HepG2 (cell line): ENCODE results near the gene SYCP2L. TPM values are rescaled to one million over a fixed set of nuclear protein-coding genes. Genes with fewer than 3 reads are reported as not detected.
A peak's percentile ranks its signal among the peaks of the same experiment; 100 is the strongest.

ENCODE experiments used
- AHR ChIP-seq: IDR thresholded peaks from 2 replicates; pipeline ENCODE4 v1.6.1; 2018; ENCODE audit warnings: missing genetic modification reagents, missing compliant biosample characterization
- HOXA5 ChIP-seq: sonication (generic); formaldehyde crosslinking; IDR thresholded peaks from 2 replicates; pipeline ENCODE4 v1.4.0; 2020; ENCODE audit warnings: missing genetic modification reagents
- ISL2 ChIP-seq: sonication (generic); formaldehyde crosslinking; IDR thresholded peaks from 2 replicates; pipeline ENCODE4 v1.5.0; 2020; ENCODE audit warnings: missing genetic modification reagents
- MIER3 ChIP-seq: IDR thresholded peaks from 2 replicates; pipeline ENCODE4 v1.6.1; 2016; ENCODE audit warnings: missing compliant biosample characterization, borderline replicate concordance
- NCOA1 ChIP-seq: sonication (generic); formaldehyde crosslinking; IDR thresholded peaks from 2 replicates; pipeline ENCODE4 v1.9.0; 2021; ENCODE audit warnings: missing genetic modification reagents
- RBM22 ChIP-seq: fragments of 200-400 bp; formaldehyde crosslinking; optimal IDR thresholded peaks from 2 replicates; pipeline ENCODE3; 2017; ENCODE audit warnings: mild to moderate bottlenecking, low read length, moderate library complexity
- SATB2 ChIP-seq: sonication (generic); formaldehyde crosslinking; IDR thresholded peaks from 2 replicates; pipeline ENCODE4 v1.5.0; 2020; ENCODE audit warnings: missing genetic modification reagents
- TGIF2 ChIP-seq: IDR thresholded peaks from 2 replicates; pipeline ENCODE4 v1.6.1; 2016; ENCODE audit warnings: control low read depth, missing compliant biosample characterization
- TRIM24 ChIP-seq: sonication (generic); formaldehyde crosslinking; IDR thresholded peaks from 2 replicates; pipeline ENCODE4 v1.8.0; 2022; ENCODE audit warnings: mild to moderate bottlenecking, missing genetic modification reagents
- ZNF263 ChIP-seq: sonication (generic); formaldehyde crosslinking; IDR thresholded peaks from 2 replicates; pipeline ENCODE4 v1.4.0; 2020; ENCODE audit warnings: missing genetic modification reagents
- ZNF547 ChIP-seq: sonication (generic); formaldehyde crosslinking; IDR thresholded peaks from 2 replicates; pipeline ENCODE4 v1.5.1; 2020; ENCODE audit warnings: mild to moderate bottlenecking, missing genetic modification reagents
- polyA plus RNA-seq, 8 experiments: library from polyadenylated mRNA; depleted of rRNA in 3 of 8; stranded (reverse) in 7 of 8; unstranded in 1 of 8; fragments of >200 nt; fragmentation: Illumina TruSeq in 4 of 8; extraction: Trizol in 4 of 8; gene quantifications; 2 replicates each; pipeline versions ENCODE4 v1.2.1 to v1.2.3, GENCODE V29; 2011 to 2016; ENCODE audit warnings: low read depth in 4 of 8, missing spikeins in 1 of 8, mixed read lengths in 1 of 8; ENCODE audit not compliant: insufficient read depth in 1 of 8
- total RNA-seq, 5 experiments: library from RNA; depleted of rRNA; stranded (reverse); fragments of >200 nt; fragmentation: Illumina TruSeq; extraction: Trizol; gene quantifications; 2 replicates each; pipeline ENCODE4 v1.2.3, GENCODE V29; 2016; ENCODE audit warnings: low read depth in 1 of 5
- TF ChIP-seq, protein P1 (sequence below): sonication (generic); formaldehyde crosslinking; conservative IDR thresholded peaks from 2 replicates; pipeline ENCODE4 v1.8.0; 2022; ENCODE audit warnings: mild to moderate bottlenecking, moderate library complexity, missing genetic modification reagents
- TF ChIP-seq, protein P2 (sequence below): sonication (generic); formaldehyde crosslinking; IDR thresholded peaks from 2 replicates; pipeline ENCODE4 v1.4.0; 2020; ENCODE audit warnings: missing genetic modification reagents, mild to moderate bottlenecking, borderline replicate concordance
- TF ChIP-seq, protein P3 (sequence below): sonication (generic); formaldehyde crosslinking; IDR thresholded peaks from 2 replicates; pipeline ENCODE4 v1.4.0; 2020; ENCODE audit warnings: missing genetic modification reagents
- TF ChIP-seq, protein P4 (sequence below): sonication (generic); formaldehyde crosslinking; IDR thresholded peaks from 2 replicates; pipeline ENCODE4 v1.4.0; 2020; ENCODE audit warnings: low read depth, mild to moderate bottlenecking, missing genetic modification reagents
- TF ChIP-seq, protein P5 (sequence below): IDR thresholded peaks from 2 replicates; pipeline ENCODE4 v1.6.1; 2018; ENCODE audit warnings: missing genetic modification reagents, mild to moderate bottlenecking, missing compliant biosample characterization
- TF ChIP-seq, protein P6 (sequence below): sonication (generic); formaldehyde crosslinking; IDR thresholded peaks from 2 replicates; pipeline ENCODE4 v1.4.0; 2020; ENCODE audit warnings: missing genetic modification reagents

Gene SYCP2L
- total and polyA plus RNA-seq, 2 of the 13 experiments (the other 11 are each of a cell fraction or from before 2014, with no cell fraction given) = 0.22 to 0.54 TPM

DNA sequence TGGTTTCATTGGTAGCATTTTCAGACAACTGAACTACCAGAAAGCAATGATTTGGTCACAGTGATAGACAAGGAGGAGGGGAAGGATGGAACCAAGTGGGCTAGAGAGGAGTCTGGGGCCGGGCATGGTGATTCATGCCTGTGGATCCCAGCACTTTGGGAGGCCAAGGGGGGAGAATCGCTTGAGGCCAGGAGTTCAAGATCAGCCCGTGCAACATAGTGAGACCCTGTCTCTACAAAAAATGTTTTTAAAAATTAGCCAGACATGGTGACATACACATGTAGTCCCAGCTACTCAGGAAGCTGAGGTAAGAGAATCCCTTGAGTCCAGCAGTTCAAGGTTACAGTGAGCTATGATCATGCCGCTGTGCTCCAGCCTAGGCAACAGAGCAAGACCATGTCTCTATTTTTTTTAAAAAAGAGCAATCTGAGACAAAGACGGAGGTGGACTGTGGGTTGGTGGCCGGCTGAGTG lies 70.6 kb downstream of the SYCP2L start (continued):
- TF ChIP-seq, protein P1, sequence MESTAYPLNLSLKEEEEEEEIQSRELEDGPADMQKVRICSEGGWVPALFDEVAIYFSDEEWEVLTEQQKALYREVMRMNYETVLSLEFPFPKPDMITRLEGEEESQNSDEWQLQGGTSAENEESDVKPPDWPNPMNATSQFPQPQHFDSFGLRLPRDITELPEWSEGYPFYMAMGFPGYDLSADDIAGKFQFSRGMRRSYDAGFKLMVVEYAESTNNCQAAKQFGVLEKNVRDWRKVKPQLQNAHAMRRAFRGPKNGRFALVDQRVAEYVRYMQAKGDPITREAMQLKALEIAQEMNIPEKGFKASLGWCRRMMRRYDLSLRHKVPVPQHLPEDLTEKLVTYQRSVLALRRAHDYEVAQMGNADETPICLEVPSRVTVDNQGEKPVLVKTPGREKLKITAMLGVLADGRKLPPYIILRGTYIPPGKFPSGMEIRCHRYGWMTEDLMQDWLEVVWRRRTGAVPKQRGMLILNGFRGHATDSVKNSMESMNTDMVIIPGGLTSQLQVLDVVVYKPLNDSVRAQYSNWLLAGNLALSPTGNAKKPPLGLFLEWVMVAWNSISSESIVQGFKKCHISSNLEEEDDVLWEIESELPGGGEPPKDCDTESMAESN = no peak; the same call in 1 of the 2 replicates
- no peak for TF ChIP-seq AHR
- TF ChIP-seq SATB2 = no peak
- TF ChIP-seq, protein P2, sequence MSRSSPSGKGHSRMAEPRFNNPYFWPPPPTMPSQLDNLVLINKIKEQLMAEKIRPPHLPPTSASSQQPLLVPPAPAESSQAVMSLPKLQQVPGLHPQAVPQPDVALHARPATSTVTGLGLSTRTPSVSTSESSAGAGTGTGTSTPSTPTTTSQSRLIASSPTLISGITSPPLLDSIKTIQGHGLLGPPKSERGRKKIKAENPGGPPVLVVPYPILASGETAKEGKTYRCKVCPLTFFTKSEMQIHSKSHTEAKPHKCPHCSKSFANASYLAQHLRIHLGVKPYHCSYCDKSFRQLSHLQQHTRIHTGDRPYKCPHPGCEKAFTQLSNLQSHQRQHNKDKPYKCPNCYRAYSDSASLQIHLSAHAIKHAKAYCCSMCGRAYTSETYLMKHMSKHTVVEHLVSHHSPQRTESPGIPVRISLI = peak; percentile 97
- TF ChIP-seq NCOA1 (CRISPR knock-in tag) = no peak
- no peak for TF ChIP-seq MIER3 (CRISPR knock-in tag)
- no peak for TF ChIP-seq RBM22
- no peak for TF ChIP-seq TRIM24 (CRISPR knock-in tag)
- TF ChIP-seq, protein P3, sequence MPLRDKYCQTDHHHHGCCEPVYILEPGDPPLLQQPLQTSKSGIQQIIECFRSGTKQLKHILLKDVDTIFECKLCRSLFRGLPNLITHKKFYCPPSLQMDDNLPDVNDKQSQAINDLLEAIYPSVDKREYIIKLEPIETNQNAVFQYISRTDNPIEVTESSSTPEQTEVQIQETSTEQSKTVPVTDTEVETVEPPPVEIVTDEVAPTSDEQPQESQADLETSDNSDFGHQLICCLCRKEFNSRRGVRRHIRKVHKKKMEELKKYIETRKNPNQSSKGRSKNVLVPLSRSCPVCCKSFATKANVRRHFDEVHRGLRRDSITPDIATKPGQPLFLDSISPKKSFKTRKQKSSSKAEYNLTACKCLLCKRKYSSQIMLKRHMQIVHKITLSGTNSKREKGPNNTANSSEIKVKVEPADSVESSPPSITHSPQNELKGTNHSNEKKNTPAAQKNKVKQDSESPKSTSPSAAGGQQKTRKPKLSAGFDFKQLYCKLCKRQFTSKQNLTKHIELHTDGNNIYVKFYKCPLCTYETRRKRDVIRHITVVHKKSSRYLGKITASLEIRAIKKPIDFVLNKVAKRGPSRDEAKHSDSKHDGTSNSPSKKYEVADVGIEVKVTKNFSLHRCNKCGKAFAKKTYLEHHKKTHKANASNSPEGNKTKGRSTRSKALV (CRISPR knock-in tag) = no peak
- TF ChIP-seq ZNF263 (CRISPR knock-in tag) = peak; percentile 59
- peak; percentile 87 for TF ChIP-seq ISL2 (CRISPR knock-in tag)
- TF ChIP-seq HOXA5 (CRISPR knock-in tag) = no peak
- 0 out of 2 replicates have a peak, but pooled peaks have one; percentile 20 for TF ChIP-seq ZNF547 (CRISPR knock-in tag)
- TF ChIP-seq, protein P4, sequence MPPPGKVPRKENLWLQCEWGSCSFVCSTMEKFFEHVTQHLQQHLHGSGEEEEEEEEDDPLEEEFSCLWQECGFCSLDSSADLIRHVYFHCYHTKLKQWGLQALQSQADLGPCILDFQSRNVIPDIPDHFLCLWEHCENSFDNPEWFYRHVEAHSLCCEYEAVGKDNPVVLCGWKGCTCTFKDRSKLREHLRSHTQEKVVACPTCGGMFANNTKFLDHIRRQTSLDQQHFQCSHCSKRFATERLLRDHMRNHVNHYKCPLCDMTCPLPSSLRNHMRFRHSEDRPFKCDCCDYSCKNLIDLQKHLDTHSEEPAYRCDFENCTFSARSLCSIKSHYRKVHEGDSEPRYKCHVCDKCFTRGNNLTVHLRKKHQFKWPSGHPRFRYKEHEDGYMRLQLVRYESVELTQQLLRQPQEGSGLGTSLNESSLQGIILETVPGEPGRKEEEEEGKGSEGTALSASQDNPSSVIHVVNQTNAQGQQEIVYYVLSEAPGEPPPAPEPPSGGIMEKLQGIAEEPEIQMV (CRISPR knock-in tag) = no peak
- TF ChIP-seq, protein P5, sequence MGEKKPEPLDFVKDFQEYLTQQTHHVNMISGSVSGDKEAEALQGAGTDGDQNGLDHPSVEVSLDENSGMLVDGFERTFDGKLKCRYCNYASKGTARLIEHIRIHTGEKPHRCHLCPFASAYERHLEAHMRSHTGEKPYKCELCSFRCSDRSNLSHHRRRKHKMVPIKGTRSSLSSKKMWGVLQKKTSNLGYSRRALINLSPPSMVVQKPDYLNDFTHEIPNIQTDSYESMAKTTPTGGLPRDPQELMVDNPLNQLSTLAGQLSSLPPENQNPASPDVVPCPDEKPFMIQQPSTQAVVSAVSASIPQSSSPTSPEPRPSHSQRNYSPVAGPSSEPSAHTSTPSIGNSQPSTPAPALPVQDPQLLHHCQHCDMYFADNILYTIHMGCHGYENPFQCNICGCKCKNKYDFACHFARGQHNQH (CRISPR knock-in tag) = peak; percentile 64; the same call in 1 of the 2 replicates
- TF ChIP-seq, protein P6, sequence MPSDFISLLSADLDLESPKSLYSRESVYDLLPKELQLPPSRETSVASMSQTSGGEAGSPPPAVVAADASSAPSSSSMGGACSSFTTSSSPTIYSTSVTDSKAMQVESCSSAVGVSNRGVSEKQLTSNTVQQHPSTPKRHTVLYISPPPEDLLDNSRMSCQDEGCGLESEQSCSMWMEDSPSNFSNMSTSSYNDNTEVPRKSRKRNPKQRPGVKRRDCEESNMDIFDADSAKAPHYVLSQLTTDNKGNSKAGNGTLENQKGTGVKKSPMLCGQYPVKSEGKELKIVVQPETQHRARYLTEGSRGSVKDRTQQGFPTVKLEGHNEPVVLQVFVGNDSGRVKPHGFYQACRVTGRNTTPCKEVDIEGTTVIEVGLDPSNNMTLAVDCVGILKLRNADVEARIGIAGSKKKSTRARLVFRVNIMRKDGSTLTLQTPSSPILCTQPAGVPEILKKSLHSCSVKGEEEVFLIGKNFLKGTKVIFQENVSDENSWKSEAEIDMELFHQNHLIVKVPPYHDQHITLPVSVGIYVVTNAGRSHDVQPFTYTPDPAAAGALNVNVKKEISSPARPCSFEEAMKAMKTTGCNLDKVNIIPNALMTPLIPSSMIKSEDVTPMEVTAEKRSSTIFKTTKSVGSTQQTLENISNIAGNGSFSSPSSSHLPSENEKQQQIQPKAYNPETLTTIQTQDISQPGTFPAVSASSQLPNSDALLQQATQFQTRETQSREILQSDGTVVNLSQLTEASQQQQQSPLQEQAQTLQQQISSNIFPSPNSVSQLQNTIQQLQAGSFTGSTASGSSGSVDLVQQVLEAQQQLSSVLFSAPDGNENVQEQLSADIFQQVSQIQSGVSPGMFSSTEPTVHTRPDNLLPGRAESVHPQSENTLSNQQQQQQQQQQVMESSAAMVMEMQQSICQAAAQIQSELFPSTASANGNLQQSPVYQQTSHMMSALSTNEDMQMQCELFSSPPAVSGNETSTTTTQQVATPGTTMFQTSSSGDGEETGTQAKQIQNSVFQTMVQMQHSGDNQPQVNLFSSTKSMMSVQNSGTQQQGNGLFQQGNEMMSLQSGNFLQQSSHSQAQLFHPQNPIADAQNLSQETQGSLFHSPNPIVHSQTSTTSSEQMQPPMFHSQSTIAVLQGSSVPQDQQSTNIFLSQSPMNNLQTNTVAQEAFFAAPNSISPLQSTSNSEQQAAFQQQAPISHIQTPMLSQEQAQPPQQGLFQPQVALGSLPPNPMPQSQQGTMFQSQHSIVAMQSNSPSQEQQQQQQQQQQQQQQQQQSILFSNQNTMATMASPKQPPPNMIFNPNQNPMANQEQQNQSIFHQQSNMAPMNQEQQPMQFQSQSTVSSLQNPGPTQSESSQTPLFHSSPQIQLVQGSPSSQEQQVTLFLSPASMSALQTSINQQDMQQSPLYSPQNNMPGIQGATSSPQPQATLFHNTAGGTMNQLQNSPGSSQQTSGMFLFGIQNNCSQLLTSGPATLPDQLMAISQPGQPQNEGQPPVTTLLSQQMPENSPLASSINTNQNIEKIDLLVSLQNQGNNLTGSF (CRISPR knock-in tag) = no peak
- 0 out of 2 replicates have a peak, but pooled peaks have one; percentile 10 for TF ChIP-seq TGIF2
